CD14-positive monocyte (primary cell): ENCODE data around the gene CDC16. TPM values are rescaled to one million over a fixed set of nuclear protein-coding genes. Genes with fewer than 3 reads are reported as not detected.
A peak's percentile ranks its signal among the peaks of the same experiment; 100 is the strongest.

Source experiments
- DNase-seq, 3 donors: peaks; one replicate each; pipeline ENCODE4 v3.0.0-alpha.2; 2011 to 2022
- H2AFZ ChIP-seq: 2 replicates; pipeline ENCODE4 v1.6.0; 2012; ENCODE audit warnings: mild to moderate bottlenecking, low read depth, low read length, inconsistent platforms; ENCODE audit not compliant: insufficient read depth, poor library complexity, severe bottlenecking
- H3K27ac ChIP-seq, 2 donors: 1 replicate in 1 of 2; 2 replicates in 1 of 2; pipeline ENCODE4 v1.5.1; 2012 to 2013; ENCODE audit warnings: low read length in 2 of 2, control low read depth in 1 of 2, inconsistent platforms in 1 of 2, low read depth in 1 of 2, mild to moderate bottlenecking in 1 of 2
- H3K27me3 ChIP-seq, 2 donors: one replicate each; pipeline versions ENCODE4 v1.6.0 to v1.6.1; 2011 to 2013; ENCODE audit warnings: low read length in 2 of 2; ENCODE audit not compliant: control insufficient read depth in 2 of 2, insufficient read depth in 2 of 2
- H3K36me3 ChIP-seq, 2 donors: replicated peaks in 1 of 2; 1 replicate in 1 of 2; 2 replicates in 1 of 2; pipeline versions ENCODE4 v1.5.1 to v1.6.1; 2012 to 2013; ENCODE audit warnings: low read length in 2 of 2, control low read depth in 1 of 2, inconsistent platforms in 1 of 2, mild to moderate bottlenecking in 1 of 2; ENCODE audit not compliant: insufficient read depth in 2 of 2, control insufficient read depth in 1 of 2
- H3K4me1 ChIP-seq, 2 donors: 1 replicate in 1 of 2; 2 replicates in 1 of 2; pipeline versions ENCODE4 v1.5.1 to v1.6.1; 2012 to 2013; ENCODE audit warnings: low read length in 2 of 2, control low read depth in 1 of 2, inconsistent platforms in 1 of 2, mild to moderate bottlenecking in 1 of 2, moderate library complexity in 1 of 2; ENCODE audit not compliant: insufficient read depth in 2 of 2, control insufficient read depth in 1 of 2
- H3K4me2 ChIP-seq: replicated peaks from 2 replicates; pipeline ENCODE3; 2012; ENCODE audit warnings: low read length, moderate library complexity, mild to moderate bottlenecking; ENCODE audit not compliant: poor library complexity, severe bottlenecking; ENCODE audit errors: extremely low read depth
- H3K4me3 ChIP-seq, 3 experiments: fragments of 200-600 bp in 1 of 3; sonication (generic) in 1 of 3; replicated peaks in 1 of 3; 1 replicate in 2 of 3; 2 replicates in 1 of 3; pipeline ENCODE4 v1.5.1; 2011 to 2013; ENCODE audit warnings: low read length in 3 of 3, mild to moderate bottlenecking in 3 of 3, control low read depth in 2 of 3, low read depth in 2 of 3, inconsistent platforms in 1 of 3, moderate library complexity in 1 of 3
- H3K79me2 ChIP-seq: 2 replicates; pipeline ENCODE4 v1.6.0; 2012; ENCODE audit warnings: mild to moderate bottlenecking, control low read depth, inconsistent platforms, low read length, moderate library complexity; ENCODE audit not compliant: insufficient read depth
- H3K9ac ChIP-seq: 2 replicates; pipeline ENCODE4 v1.6.0; 2017; ENCODE audit warnings: low read length, mild to moderate bottlenecking; ENCODE audit not compliant: insufficient read depth, poor library complexity, severe bottlenecking
- H3K9me3 ChIP-seq, 2 donors: replicated peaks in 1 of 2; 1 replicate in 1 of 2; 2 replicates in 1 of 2; pipeline versions ENCODE4 v1.5.1 to v1.6.1; 2012 to 2013; ENCODE audit warnings: low read length in 2 of 2, control low read depth in 1 of 2; ENCODE audit not compliant: control insufficient read depth in 1 of 2, insufficient read depth in 1 of 2
- H4K20me1 ChIP-seq: 2 replicates; pipeline ENCODE4 v1.6.0; 2012; ENCODE audit warnings: mild to moderate bottlenecking, low read length, control low read depth, moderate library complexity; ENCODE audit not compliant: insufficient read depth
- H3K27ac Mint-ChIP-seq, 7 donors: one replicate each; pipeline ENCODE4 v1.8.0; 2020; ENCODE audit warnings: mild to moderate bottlenecking in 7 of 7, mixed read lengths in 7 of 7, moderate library complexity in 6 of 7, inconsistent platforms in 2 of 7
- H3K27me3 Mint-ChIP-seq, 3 donors: one replicate each; pipeline ENCODE4 v1.8.0; 2021 to 2022; ENCODE audit warnings: low read depth in 3 of 3, mild to moderate bottlenecking in 3 of 3, mixed read lengths in 3 of 3, moderate library complexity in 3 of 3, inconsistent platforms in 1 of 3
- H3K36me3 Mint-ChIP-seq, 2 donors: one replicate each; pipeline ENCODE4 v1.8.0; 2020; ENCODE audit warnings: mixed read lengths in 2 of 2, inconsistent platforms in 1 of 2, mild to moderate bottlenecking in 1 of 2
- H3K4me1 Mint-ChIP-seq: one replicate; pipeline ENCODE4 v1.8.0; 2020; ENCODE audit warnings: mild to moderate bottlenecking, mixed read lengths
- H3K4me3 Mint-ChIP-seq, 2 donors: one replicate each; pipeline ENCODE4 v1.8.0; 2020; ENCODE audit warnings: mild to moderate bottlenecking in 2 of 2, mixed read lengths in 2 of 2, moderate library complexity in 1 of 2
- H3K9me3 Mint-ChIP-seq, 7 donors: one replicate each; pipeline ENCODE4 v1.8.0; 2020 to 2022; ENCODE audit warnings: mixed read lengths in 7 of 7, mild to moderate bottlenecking in 6 of 7, moderate library complexity in 6 of 7, inconsistent platforms in 2 of 7
- WGBS: methylation state at CpG from one replicate; pipeline ENCODE4 v1.1.5; 2013; ENCODE audit warnings: missing lambda C conversion rate; ENCODE audit not compliant: insufficient coverage; 5-methylcytosine and 5-hydroxymethylcytosine counted together
- intact Hi-C, 2 donors: fragments of 100-400 bp; cut with micrococcal nuclease; formaldehyde crosslinking; loops; one replicate each; pipeline versions ENCODE4 v1.15.0 to v1.15.1; 2023
- polyA plus RNA-seq, 3 donors: library from polyadenylated mRNA; depleted of rRNA in 1 of 3; unstranded in 2 of 3; stranded (reverse) in 1 of 3; fragments of 300-500 nt in 2 of 3; fragments of >200 nt in 1 of 3; fragmentation: Illumina TruSeq in 2 of 3; gene quantifications; 1 replicate in 2 of 3; 2 replicates in 1 of 3; pipeline ENCODE4 v1.2.3, GENCODE V29; 2012 to 2021
- TF ChIP-seq, protein P1 (sequence below): fragments of 200-600 bp; IDR thresholded peaks from one replicate; pipeline ENCODE4 v1.8.0; 2022; ENCODE audit warnings: antibody characterized with exemption, mild to moderate bottlenecking

The CDC16 gene
- polyA plus RNA-seq, 3 donors: 15.6 to 72.1 (median 21.1) TPM

DNA sequence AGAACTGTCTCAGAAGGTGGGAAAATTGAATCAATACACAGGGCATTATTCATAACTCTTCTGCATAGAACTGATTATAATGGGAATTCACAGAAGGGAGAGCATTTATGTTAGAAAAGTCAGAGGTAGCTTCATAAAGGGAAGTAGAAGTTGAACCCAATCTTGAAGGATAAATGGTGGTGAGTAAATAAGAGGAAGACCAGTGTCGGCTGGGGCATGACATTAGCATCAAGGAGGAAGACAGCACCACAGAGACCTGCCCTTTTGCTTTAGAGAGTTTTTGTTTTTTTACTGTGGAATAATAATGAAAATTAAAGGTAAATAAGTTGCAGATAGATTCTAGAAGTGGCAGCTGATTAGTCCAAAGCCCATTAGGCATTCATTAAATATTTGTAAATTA, 21.9 kb downstream of the CDC16 start:
- Histone ChIP-seq H3K9ac (no peak overlapping the region), H3K27me3 (no peaks in the 10 kb centered on the region), H2AFZ (no peak overlapping the region), H3K4me3 (no peak overlapping the region), H3K9me3 (no peaks in the 10 kb centered on the region), H4K20me1 (no peaks in the 10 kb centered on the region), H3K4me2 (no peak overlapping the region), H3K4me1 (no peaks in the 10 kb centered on the region), H3K79me2 (no peaks in the 10 kb centered on the region), H3K36me3 (peaks cover 79 to 100% of the 10 kb centered on the region in 2 donors), H3K27ac (peak overlapping the region in 1 of 2 donors; percentile 9)
- Mint-ChIP-seq H3K9me3 (no peaks in the 10 kb centered on the region), H3K36me3 (peaks cover 78 to 94% of the 10 kb centered on the region in 2 donors), H3K4me3 (no peak overlapping the region), H3K4me1 (peaks cover 5% of the 10 kb centered on the region), H3K27me3 (no peaks in the 10 kb centered on the region), H3K27ac (peak overlapping the region in 3 of 7 donors; percentile 23 to 69 (median 48))
- TF ChIP-seq, protein P1, sequence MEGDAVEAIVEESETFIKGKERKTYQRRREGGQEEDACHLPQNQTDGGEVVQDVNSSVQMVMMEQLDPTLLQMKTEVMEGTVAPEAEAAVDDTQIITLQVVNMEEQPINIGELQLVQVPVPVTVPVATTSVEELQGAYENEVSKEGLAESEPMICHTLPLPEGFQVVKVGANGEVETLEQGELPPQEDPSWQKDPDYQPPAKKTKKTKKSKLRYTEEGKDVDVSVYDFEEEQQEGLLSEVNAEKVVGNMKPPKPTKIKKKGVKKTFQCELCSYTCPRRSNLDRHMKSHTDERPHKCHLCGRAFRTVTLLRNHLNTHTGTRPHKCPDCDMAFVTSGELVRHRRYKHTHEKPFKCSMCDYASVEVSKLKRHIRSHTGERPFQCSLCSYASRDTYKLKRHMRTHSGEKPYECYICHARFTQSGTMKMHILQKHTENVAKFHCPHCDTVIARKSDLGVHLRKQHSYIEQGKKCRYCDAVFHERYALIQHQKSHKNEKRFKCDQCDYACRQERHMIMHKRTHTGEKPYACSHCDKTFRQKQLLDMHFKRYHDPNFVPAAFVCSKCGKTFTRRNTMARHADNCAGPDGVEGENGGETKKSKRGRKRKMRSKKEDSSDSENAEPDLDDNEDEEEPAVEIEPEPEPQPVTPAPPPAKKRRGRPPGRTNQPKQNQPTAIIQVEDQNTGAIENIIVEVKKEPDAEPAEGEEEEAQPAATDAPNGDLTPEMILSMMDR: no peak
- no peak for DNase-seq
- 0% methylated on average over 1 of the region's 1 CpG for WGBS
- intact Hi-C loops: no loop called here

DNA sequence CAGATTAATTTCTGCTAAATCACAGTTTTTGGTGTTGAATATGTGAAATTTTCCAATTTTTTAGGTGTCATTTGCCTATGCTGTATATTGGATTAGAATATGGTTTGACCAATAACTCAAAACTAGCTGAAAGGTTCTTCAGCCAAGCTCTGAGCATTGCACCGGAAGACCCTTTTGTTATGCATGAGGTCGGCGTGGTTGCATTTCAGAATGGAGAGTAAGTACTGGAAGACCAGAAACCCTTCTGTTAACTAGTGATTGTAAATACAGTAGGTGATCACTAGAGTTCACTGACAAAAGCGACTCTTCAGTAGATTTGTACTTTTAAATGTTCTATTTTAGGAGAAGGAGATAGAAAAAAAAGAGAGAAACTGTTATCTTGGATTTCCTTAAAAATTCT, 22.3 kb downstream of the CDC16 start:
- no peak overlapping the region for H3K4me2 ChIP-seq
- WGBS: 100% methylated on average over 3 of the region's 4 CpGs
- H3K36me3 ChIP-seq: peaks cover 78 to 100% of the 10 kb centered on the region in 2 donors
- H2AFZ ChIP-seq: no peak overlapping the region
- H3K27ac ChIP-seq: no peak overlapping the region
- no peak overlapping the region for H3K4me3 ChIP-seq
- Mint-ChIP-seq H3K4me3 (no peak overlapping the region), H3K9me3 (no peaks in the 10 kb centered on the region), H3K36me3 (peaks cover 79 to 96% of the 10 kb centered on the region in 2 donors), H3K27me3 (no peaks in the 10 kb centered on the region), H3K4me1 (peaks cover 5% of the 10 kb centered on the region), H3K27ac (no peak overlapping the region)
- H3K79me2 ChIP-seq: no peaks in the 10 kb centered on the region
- TF ChIP-seq, protein P1: no peak
- no peaks in the 10 kb centered on the region for H3K27me3 ChIP-seq
- no peaks in the 10 kb centered on the region for H3K9me3 ChIP-seq
- H4K20me1 ChIP-seq: no peaks in the 10 kb centered on the region
- no peaks in the 10 kb centered on the region for H3K4me1 ChIP-seq
- intact Hi-C loops: no loop called here
- no peak for DNase-seq
- no peak overlapping the region for H3K9ac ChIP-seq
